GM12878 (cell line): ENCODE results near the gene STT3B. TPM values are rescaled to one million over a fixed set of nuclear protein-coding genes. Genes with fewer than 3 reads are reported as not detected.
A peak's percentile ranks its signal among the peaks of the same experiment; 100 is the strongest.

ENCODE experiments used
- ATAC-seq: fragments of 200-7000 bp; cut with Tn5 transposase; 3 replicates; pipeline ENCODE4 v1.9.1; 2020; ENCODE audit warnings: mild to moderate bottlenecking, moderate library complexity
- BruUV-seq: library from RNA; stranded (reverse); fragments of 400-500 nt; replicated peaks from 2 replicates; lab custom pipeline; 2021; lab: Mats Ljungman, UMichigan
- CTCF ChIA-PET: fragments of 300-600 bp; sonication (Branson Sonifier 250); formaldehyde crosslinking; extraction: SDS; loops from one replicate; lab custom pipeline; 2021; ENCODE audit warnings: inconsistent platforms; lab: Yijun Ruan, JAX
- POLR2A ChIA-PET: fragments of 350-600 bp; formaldehyde crosslinking; extraction: SDS; loops from one replicate; lab custom pipeline; 2021; ENCODE audit warnings: inconsistent platforms; lab: Charles Lee
- RAD21 ChIA-PET: fragments of 300-600 bp; sonication (Branson Sonifier 250); formaldehyde crosslinking; loops from one replicate; lab custom pipeline; 2023; ENCODE audit warnings: antibody characterized with exemption; ENCODE audit not compliant: unreplicated experiment; lab: Charles Lee
- SMC1A ChIA-PET: fragments of 300-600 bp; sonication (Branson Sonifier 250); formaldehyde crosslinking; loops from one replicate; lab custom pipeline; 2023; ENCODE audit not compliant: unreplicated experiment, uncharacterized antibody; lab: Charles Lee
- DNase-seq: peaks from one replicate; pipeline ENCODE4 v3.0.0-alpha.2; 2011; ENCODE audit warnings: low read depth, low spot score
- FAIRE-seq: peaks from 3 replicates; lab custom pipeline; 2011; peaks lifted over from hg19 to GRCh38; lab: Jason Lieb, UNC
- H2AFZ ChIP-seq: 2 replicates; pipeline ENCODE4 v1.6.0; 2011; ENCODE audit warnings: low read depth, low read length, control low read depth; ENCODE audit not compliant: control insufficient read depth
- H3K27ac ChIP-seq: 2 replicates; pipeline ENCODE4 v1.5.1; 2011; ENCODE audit warnings: control low read depth; ENCODE audit not compliant: control insufficient read depth, insufficient read depth
- H3K27me3 ChIP-seq, 2 experiments: replicated peaks in 1 of 2; 2 replicates each; pipeline versions ENCODE4 v1.6.0 to v1.6.1; 2011; ENCODE audit warnings: low read length in 1 of 2; ENCODE audit not compliant: control insufficient read depth in 2 of 2, insufficient read depth in 2 of 2
- H3K36me3 ChIP-seq, 2 experiments: 2 replicates each; pipeline ENCODE4 v1.5.1; 2011; ENCODE audit warnings: low read length in 1 of 2; ENCODE audit not compliant: control insufficient read depth in 2 of 2, insufficient read depth in 2 of 2
- H3K4me1 ChIP-seq: 2 replicates; pipeline ENCODE4 v1.6.1; 2011; ENCODE audit warnings: mild to moderate bottlenecking, low read length, moderate library complexity, mixed read lengths; ENCODE audit not compliant: control insufficient read depth, insufficient read depth
- H3K4me2 ChIP-seq: 2 replicates; pipeline ENCODE4 v1.6.0; 2011; ENCODE audit warnings: control low read depth; ENCODE audit not compliant: control insufficient read depth, insufficient read depth
- H3K4me3 ChIP-seq: fragments of 200-600 bp; sonication (generic); 2 replicates; pipeline ENCODE4 v1.5.1; 2016
- H3K79me2 ChIP-seq: 2 replicates; pipeline ENCODE4 v1.6.0; 2011; ENCODE audit warnings: low read length; ENCODE audit not compliant: control insufficient read depth, insufficient read depth
- H3K9ac ChIP-seq: 2 replicates; pipeline ENCODE4 v1.8.0; 2011; ENCODE audit warnings: low read length, control low read depth, mixed read lengths; ENCODE audit not compliant: control insufficient read depth, insufficient read depth
- H3K9me3 ChIP-seq: replicated peaks from 3 replicates; pipeline ENCODE4 v1.5.1; 2011; ENCODE audit warnings: mild to moderate bottlenecking, low read length; ENCODE audit not compliant: control insufficient read depth, insufficient read depth
- H4K20me1 ChIP-seq: 2 replicates; pipeline ENCODE4 v1.6.0; 2011; ENCODE audit not compliant: control insufficient read depth, insufficient read depth
- ATF7 ChIP-seq: fragments of 450-650 bp; IDR thresholded peaks from 2 replicates; pipeline ENCODE4 v1.6.1; 2016; ENCODE audit warnings: low read depth, mild to moderate bottlenecking
- CBX3 ChIP-seq: fragments of 200-600 bp; sonication (generic); IDR thresholded peaks from 2 replicates; pipeline ENCODE4 v1.6.1; 2016; ENCODE audit warnings: low read depth, borderline replicate concordance
- DPF2 ChIP-seq: fragments of 450-650 bp; IDR thresholded peaks from 2 replicates; pipeline ENCODE4 v1.6.1; 2017; ENCODE audit warnings: mild to moderate bottlenecking
- HCFC1 ChIP-seq: fragments of 150-350 bp; IDR thresholded peaks from 2 replicates; pipeline ENCODE4 v1.6.1; 2014; ENCODE audit warnings: low read length
- NR2C2 ChIP-seq: IDR thresholded peaks from 2 replicates; pipeline ENCODE4 v1.6.1; 2011; ENCODE audit warnings: borderline replicate concordance, low read depth; ENCODE audit not compliant: control insufficient read depth, insufficient read length
- POU2F2 ChIP-seq: IDR thresholded peaks from 3 replicates; pipeline ENCODE4 v1.6.1; 2011; ENCODE audit warnings: low read depth, mild to moderate bottlenecking, low read length, borderline replicate concordance
- RB1 ChIP-seq: fragments of 450-650 bp; formaldehyde crosslinking; IDR thresholded peaks from 2 replicates; pipeline ENCODE4 v1.6.1; 2017; ENCODE audit warnings: mild to moderate bottlenecking, borderline replicate concordance
- ZNF274 ChIP-seq: IDR thresholded peaks from one replicate; pipeline ENCODE4 v1.8.0; 2011; ENCODE audit not compliant: insufficient read length, insufficient read depth
- WGBS: methylation state at CpG from one replicate; pipeline ENCODE4 v1.1.6; 2016; ENCODE audit warnings: low lambda C conversion rate; ENCODE audit not compliant: insufficient replicate concordance, insufficient coverage; ENCODE audit errors: missing lambda C conversion rate; 5-methylcytosine and 5-hydroxymethylcytosine counted together
- in situ Hi-C: fragments of 300-500 bp; cut with MboI; formaldehyde crosslinking; loops from 9 replicates; pipeline ENCODE4 v1.14.3; 2018; ENCODE audit warnings: mixed read lengths
- intact Hi-C: fragments of 100-400 bp; cut with micrococcal nuclease; formaldehyde crosslinking; loops from one replicate; pipeline ENCODE4 v1.14.2; 2022; ENCODE audit not compliant: unreplicated experiment
- polyA plus RNA-seq, 11 experiments: library from polyadenylated mRNA; depleted of rRNA in 4 of 11; unstranded in 6 of 11; stranded (reverse) in 5 of 11; fragments of >200 nt; fragmentation: Nextera tagmentation in 4 of 11; fragmentation: Illumina TruSeq in 1 of 11; extraction: Ambion mirVana in 4 of 11; extraction: Trizol in 1 of 11; gene quantifications; 1 replicate in 1 of 11; 2 replicates in 10 of 11; pipeline versions ENCODE4 v1.2.1 to v1.2.3, GENCODE V29; 2011 to 2016; ENCODE audit warnings: inconsistent platforms in 2 of 11, missing spikeins in 2 of 11, low read depth in 1 of 11
- total RNA-seq, 4 experiments: library from RNA; depleted of rRNA in 3 of 4; stranded (reverse); fragments of >200 nt in 3 of 4; fragmentation: Illumina TruSeq in 1 of 4; extraction: Trizol in 1 of 4; gene quantifications; 2 replicates each; pipeline versions ENCODE4 v1.2.1 to v1.2.3, GENCODE V29; 2013 to 2021
- TF ChIP-seq, protein P1 (sequence below): fragments of 450-650 bp; IDR thresholded peaks from 2 replicates; pipeline ENCODE4 v1.6.1; 2018; ENCODE audit warnings: borderline replicate concordance, mild to moderate bottlenecking; ENCODE audit not compliant: partially characterized antibody
- TF ChIP-seq, protein P2 (sequence below): fragments of 450-650 bp; conservative IDR thresholded peaks from 2 replicates; pipeline ENCODE4 v1.6.1; 2017; ENCODE audit warnings: mild to moderate bottlenecking, moderate library complexity

STT3B gene
- total and polyA plus RNA-seq, 10 of the 15 experiments (the other 5 are each of a cell fraction or from before 2014, with no cell fraction given) = 19.9 to 208 (median 79.6) TPM

DNA sequence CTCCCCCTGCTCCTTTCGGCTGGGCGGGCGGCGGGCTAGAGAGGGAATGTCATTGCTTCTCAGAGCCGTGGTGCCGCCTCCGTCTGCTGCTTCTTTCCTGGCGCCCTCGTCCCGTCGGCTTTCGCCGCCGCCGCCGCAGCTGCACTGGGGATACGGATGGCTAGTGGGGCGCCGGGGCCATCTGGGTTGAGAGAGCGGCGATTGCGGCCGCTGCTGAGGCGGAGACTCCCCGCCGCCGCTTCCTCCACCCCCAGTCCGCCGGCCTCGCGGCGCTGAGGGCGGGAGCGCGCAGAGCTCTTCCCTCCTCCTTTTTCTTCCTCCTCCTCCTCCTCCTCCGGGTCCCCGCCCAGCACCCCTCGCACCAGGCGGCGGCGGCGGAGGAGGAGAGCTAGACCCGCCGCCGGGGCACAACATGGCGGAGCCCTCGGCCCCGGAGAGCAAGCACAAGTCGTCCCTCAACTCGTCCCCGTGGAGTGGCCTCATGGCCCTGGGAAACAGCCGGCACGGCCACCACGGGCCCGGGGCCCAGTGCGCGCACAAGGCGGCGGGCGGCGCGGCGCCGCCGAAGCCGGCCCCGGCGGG lies at the start of gene STT3B (continued):
- TF ChIP-seq DPF2 = peak; percentile 74; the same call in 1 of the 2 replicates
- TF ChIP-seq RB1 = peak; percentile 56; the same call in 1 of the 2 replicates
- TF ChIP-seq, protein P1, sequence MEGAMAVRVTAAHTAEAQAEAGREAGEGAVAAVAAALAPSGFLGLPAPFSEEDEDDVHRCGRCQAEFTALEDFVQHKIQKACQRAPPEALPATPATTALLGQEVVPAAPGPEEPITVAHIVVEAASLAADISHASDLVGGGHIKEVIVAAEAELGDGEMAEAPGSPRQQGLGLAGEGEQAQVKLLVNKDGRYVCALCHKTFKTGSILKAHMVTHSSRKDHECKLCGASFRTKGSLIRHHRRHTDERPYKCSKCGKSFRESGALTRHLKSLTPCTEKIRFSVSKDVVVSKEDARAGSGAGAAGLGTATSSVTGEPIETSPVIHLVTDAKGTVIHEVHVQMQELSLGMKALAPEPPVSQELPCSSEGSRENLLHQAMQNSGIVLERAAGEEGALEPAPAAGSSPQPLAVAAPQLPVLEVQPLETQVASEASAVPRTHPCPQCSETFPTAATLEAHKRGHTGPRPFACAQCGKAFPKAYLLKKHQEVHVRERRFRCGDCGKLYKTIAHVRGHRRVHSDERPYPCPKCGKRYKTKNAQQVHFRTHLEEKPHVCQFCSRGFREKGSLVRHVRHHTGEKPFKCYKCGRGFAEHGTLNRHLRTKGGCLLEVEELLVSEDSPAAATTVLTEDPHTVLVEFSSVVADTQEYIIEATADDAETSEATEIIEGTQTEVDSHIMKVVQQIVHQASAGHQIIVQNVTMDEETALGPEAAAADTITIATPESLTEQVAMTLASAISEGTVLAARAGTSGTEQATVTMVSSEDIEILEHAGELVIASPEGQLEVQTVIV = no peak
- TF ChIP-seq ZNF274 = no peak
- TF ChIP-seq, protein P2, sequence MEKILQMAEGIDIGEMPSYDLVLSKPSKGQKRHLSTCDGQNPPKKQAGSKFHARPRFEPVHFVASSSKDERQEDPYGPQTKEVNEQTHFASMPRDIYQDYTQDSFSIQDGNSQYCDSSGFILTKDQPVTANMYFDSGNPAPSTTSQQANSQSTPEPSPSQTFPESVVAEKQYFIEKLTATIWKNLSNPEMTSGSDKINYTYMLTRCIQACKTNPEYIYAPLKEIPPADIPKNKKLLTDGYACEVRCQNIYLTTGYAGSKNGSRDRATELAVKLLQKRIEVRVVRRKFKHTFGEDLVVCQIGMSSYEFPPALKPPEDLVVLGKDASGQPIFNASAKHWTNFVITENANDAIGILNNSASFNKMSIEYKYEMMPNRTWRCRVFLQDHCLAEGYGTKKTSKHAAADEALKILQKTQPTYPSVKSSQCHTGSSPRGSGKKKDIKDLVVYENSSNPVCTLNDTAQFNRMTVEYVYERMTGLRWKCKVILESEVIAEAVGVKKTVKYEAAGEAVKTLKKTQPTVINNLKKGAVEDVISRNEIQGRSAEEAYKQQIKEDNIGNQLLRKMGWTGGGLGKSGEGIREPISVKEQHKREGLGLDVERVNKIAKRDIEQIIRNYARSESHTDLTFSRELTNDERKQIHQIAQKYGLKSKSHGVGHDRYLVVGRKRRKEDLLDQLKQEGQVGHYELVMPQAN = peak; percentile 60; the same call in 1 of the 2 replicates
- no peak for TF ChIP-seq NR2C2
- TF ChIP-seq CBX3 = no peak
- no peak for TF ChIP-seq POU2F2

DNA sequence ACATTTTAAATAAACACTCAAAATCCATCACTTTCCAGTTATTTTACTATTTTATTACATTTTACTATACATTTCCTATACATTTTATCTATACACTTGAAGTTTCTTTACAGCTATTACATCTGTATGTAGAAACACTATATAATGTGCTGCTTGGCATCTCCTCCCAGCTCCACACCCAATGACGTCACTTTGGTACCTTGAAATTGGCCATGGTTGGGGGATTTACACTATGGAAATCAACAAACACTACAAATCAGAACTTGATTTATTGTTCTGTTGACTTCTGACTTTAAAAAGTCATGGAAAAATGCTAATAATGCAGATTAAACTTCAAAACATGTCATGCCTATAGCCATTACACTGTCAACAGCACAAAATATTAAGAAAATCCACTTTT lies 48.9 kb upstream of the STT3B start:
- Histone ChIP-seq H3K36me3 (no peaks in the 10 kb centered on the region), H4K20me1 (no peaks in the 10 kb centered on the region), H3K9ac (no peak overlapping the region), H2AFZ (no peak overlapping the region), H3K4me2 (no peak overlapping the region), H3K9me3 (peaks cover 2% of the 10 kb centered on the region; the same call in 1 of the 3 replicates), H3K4me1 (no peaks in the 10 kb centered on the region), H3K27me3 (no peaks in the 10 kb centered on the region), H3K27ac (no peak overlapping the region), H3K4me3 (no peak overlapping the region), H3K79me2 (no peaks in the 10 kb centered on the region)
- ATAC-seq (no peak), FAIRE-seq (no peak), DNase-seq (no peak)
- RAD21 ChIA-PET = no interaction called here
- BruUV-seq = no TSS peak
- SMC1A ChIA-PET = interaction anchor here (1.4 to 1.8 kb wide), 2 partner anchors 12 to 18 kb away, joined by 4 to 5 read pairs; no protein-coding TSS in a partner anchor
- TF ChIP-seq ATF7 (0 out of 2 replicates have a peak, but pooled peaks have one; percentile 28), HCFC1 (no peak)
- POLR2A ChIA-PET = no interaction called here
- in situ Hi-C loops = no loop called here
- CTCF ChIA-PET = interaction anchor here (1.4 kb wide), 1 partner anchor 17 kb away, joined by 3 read pairs; no protein-coding TSS in a partner anchor
- WGBS = 93% methylated on average over 1 of the region's 1 CpG
- intact Hi-C loops = no loop called here
